Activated CD4-positive, alpha-beta T cell treated with anti-CD3 and anti-CD28 coated beads for 36 hours (primary cell): ENCODE measurements around the gene NKD2. TPM values are rescaled to one million over a fixed set of nuclear protein-coding genes. Genes with fewer than 3 reads are reported as not detected.

Source experiments
- ATAC-seq: fragments of 200-7000 bp; cut with Tn5 transposase; one replicate; pipeline ENCODE4 v1.10.0; 2021; ENCODE audit warnings: mild to moderate bottlenecking, moderate library complexity
- CTCF ChIA-PET: fragments of 350-600 bp; sonication (Branson Sonifier 250); formaldehyde crosslinking; loops from one replicate; lab custom pipeline; 2021; ENCODE audit warnings: antibody characterized with exemption; lab: Charles Lee
- POLR2A ChIA-PET: fragments of 350-600 bp; sonication (Branson Sonifier 250); formaldehyde crosslinking; loops from one replicate; lab custom pipeline; 2021; ENCODE audit warnings: antibody characterized with exemption, inconsistent platforms; lab: Charles Lee
- DNase-seq: peaks from one replicate; pipeline ENCODE4 v3.0.0-alpha.2; 2020
- H3K27ac Mint-ChIP-seq: one replicate; pipeline ENCODE4 v1.8.0; 2021; ENCODE audit warnings: mixed read lengths
- H3K27me3 Mint-ChIP-seq: one replicate; pipeline ENCODE4 v1.8.0; 2021; ENCODE audit warnings: mixed read lengths
- H3K36me3 Mint-ChIP-seq: one replicate; pipeline ENCODE4 v1.8.0; 2021; ENCODE audit warnings: low read depth, mixed read lengths
- H3K4me1 Mint-ChIP-seq: one replicate; pipeline ENCODE4 v1.8.0; 2021; ENCODE audit warnings: mixed read lengths
- H3K4me3 Mint-ChIP-seq: one replicate; pipeline ENCODE4 v1.8.0; 2021; ENCODE audit warnings: mild to moderate bottlenecking, moderate library complexity, mixed read lengths
- H3K9me3 Mint-ChIP-seq: one replicate; pipeline ENCODE4 v1.8.0; 2021; ENCODE audit warnings: low read depth, mixed read lengths
- intact Hi-C, 2 experiments: fragments of 100-400 bp; cut with DNase I in 1 of 2; cut with micrococcal nuclease in 1 of 2; formaldehyde crosslinking; loops; one replicate each; pipeline versions ENCODE4 v1.14.2 to v1.15.1; 2022 to 2024; cut with DNase I, micrococcal nuclease
- total RNA-seq, 2 experiments: library from RNA; stranded (reverse); gene quantifications; one replicate each; pipeline ENCODE4 v1.2.3, GENCODE V29; 2021

The NKD2 gene
- total RNA-seq, 2 experiments from 2014 or later, result 0.86 to 1.1 TPM

DNA sequence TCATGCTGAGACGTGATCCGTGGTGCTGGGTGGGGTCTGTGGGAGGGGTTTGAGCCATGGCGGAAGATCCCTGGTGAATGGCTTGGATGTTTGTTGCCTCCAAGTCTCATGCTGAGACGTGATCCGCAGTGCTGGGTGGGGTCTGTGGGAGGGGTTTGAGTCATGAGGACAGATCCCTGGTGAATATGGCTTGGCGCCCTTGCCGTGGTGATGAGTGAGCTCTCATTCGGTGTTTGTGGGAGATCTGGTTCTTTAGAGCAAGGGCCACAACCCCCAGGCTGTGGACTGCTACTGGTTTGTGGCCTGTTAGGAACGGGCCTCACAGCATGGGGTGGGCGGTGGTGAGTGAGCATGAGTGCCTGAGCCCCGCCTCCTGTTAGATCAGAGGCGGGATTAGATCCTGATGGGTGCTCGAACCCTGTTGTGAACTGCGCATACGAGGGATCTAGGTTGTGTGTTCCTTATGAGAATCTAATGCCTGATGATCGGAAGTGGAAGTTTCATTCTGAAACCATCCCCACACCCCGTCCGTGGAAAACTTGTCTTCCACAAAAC lies 31.2 kb downstream of the NKD2 start:
- ChIA-PET POLR2A (interaction anchor here (0.6 kb wide), 1 partner anchor 11 kb away, joined by 3 read pairs; no protein-coding TSS in a partner anchor), CTCF (no interaction called here)
- Mint-ChIP-seq H3K27me3 (no peaks in the 10 kb centered on the region), H3K9me3 (peaks cover 40% of the 10 kb centered on the region), H3K27ac (no peak overlapping the region), H3K36me3 (no peaks in the 10 kb centered on the region), H3K4me3 (no peak overlapping the region), H3K4me1 (peaks cover 4% of the 10 kb centered on the region)
- no peak for DNase-seq
- intact Hi-C loops, result no loop called here
- ATAC-seq, result no peak

DNA sequence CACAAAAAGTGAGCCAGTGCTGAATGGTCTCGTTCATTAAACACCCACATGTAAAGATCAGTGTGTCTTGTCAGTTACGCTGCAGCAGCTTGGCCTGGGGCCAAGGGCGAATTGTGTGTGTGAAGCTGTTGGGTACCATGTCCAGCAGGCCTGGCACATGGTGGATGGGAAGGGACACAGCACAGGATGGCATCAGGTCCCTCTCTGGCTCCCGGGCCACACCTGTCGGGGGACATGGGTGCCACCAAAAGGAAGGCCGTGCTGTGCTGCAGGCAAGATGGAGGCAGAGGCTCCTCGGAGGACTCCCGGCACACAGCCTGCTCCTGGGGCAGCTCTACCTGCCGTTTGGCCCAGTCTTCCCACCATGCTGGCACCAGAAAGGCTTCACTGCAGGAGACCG lies 32.0 kb downstream of the NKD2 start:
- ChIA-PET POLR2A (no interaction called here), CTCF (no interaction called here)
- peaks cover 47% of the 10 kb centered on the region for H3K9me3 Mint-ChIP-seq
- H3K4me3 Mint-ChIP-seq, result no peak overlapping the region
- intact Hi-C loops, result no loop called here
- H3K27ac Mint-ChIP-seq, result no peak overlapping the region
- H3K27me3 Mint-ChIP-seq, result no peaks in the 10 kb centered on the region
- peaks cover 2% of the 10 kb centered on the region for H3K36me3 Mint-ChIP-seq
- no peak for ATAC-seq
- DNase-seq, result no peak
- peaks cover 4% of the 10 kb centered on the region for H3K4me1 Mint-ChIP-seq

DNA sequence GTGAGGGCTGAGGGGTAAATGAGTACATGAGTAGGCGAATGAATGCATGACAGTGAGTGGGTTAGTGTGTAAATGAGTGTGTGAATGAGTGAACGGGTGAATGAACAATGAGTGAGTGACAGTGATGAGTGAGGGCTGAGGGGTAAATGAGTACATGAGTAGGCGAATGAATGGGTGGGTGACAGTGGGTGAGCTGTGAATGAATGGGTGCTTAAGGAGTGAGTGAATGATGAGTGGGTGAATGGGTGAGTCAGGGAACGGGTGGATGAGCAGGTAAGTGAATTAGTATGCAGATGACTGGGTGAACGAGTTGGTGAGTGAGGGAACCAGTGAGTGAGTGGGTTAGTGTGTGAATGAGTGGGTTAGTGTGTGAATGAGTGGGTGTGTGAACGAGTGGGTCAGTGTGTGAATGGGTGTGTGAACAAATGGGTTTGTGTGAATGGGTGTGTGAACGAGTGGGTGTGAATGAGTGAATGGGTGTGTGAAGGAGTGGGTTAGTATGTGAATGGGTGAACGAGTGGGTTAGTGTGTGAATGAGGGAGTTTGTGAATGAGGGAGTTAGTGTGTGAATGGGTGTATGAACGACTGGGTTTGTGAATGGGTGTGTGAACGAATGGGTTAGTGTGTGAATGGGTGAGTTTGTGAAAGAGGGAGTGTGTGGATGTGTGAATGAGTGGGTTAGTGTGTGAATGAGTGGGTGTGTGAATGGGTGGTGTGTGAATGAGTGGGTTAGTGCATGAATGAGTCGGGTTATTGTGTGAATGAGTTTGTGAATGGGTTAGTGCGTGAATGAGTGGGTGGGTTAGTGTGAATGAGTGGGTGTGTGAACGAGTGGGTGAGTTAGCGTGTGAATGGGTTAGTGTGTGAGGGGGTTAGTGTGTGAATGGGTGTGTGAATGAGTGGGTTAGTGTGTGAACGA lies 32.9 kb downstream of the NKD2 start:
- ATAC-seq (peak; percentile 67), DNase-seq (peak; percentile 17)
- Mint-ChIP-seq H3K27me3 (no peaks in the 10 kb centered on the region), H3K4me3 (no peak overlapping the region), H3K27ac (no peak overlapping the region), H3K9me3 (peaks cover 57% of the 10 kb centered on the region), H3K4me1 (peaks cover 4% of the 10 kb centered on the region), H3K36me3 (peaks cover 2% of the 10 kb centered on the region)
- ChIA-PET CTCF (no interaction called here), POLR2A (interaction anchor here (0.6 kb wide), 1 partner anchor 91 kb away, joined by 6 read pairs; no protein-coding TSS in a partner anchor)
- intact Hi-C loops, result no loop called here

DNA sequence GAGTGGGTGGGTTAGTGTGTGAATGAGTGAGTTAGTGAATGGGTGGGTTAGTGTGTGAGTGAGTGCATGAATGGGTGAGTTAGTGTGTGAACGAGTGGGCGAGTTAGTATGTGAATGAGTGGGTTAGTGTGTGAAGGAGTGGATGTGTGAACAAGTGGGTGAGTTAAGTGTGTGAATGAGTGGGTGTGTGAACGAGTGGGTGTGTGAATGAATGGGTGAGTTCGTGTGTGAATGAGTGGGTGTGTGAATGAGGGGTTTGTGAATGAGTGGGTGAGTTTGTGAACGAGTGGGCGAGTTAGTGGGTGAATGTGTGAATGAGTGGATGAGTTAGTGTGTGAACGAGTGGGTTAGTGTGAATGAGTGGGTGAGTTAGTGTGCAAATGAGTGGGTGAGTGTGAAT lies 34.0 kb downstream of the NKD2 start:
- H3K9me3 Mint-ChIP-seq, result peaks cover 68% of the 10 kb centered on the region
- no peaks in the 10 kb centered on the region for H3K27me3 Mint-ChIP-seq
- no peak for ATAC-seq
- no peak overlapping the region for H3K4me3 Mint-ChIP-seq
- POLR2A ChIA-PET, result no interaction called here
- H3K36me3 Mint-ChIP-seq, result peaks cover 2% of the 10 kb centered on the region
- no peak for DNase-seq
- no peak overlapping the region for H3K27ac Mint-ChIP-seq
- CTCF ChIA-PET, result no interaction called here
- intact Hi-C loops, result no loop called here
- peaks cover 4% of the 10 kb centered on the region for H3K4me1 Mint-ChIP-seq

DNA sequence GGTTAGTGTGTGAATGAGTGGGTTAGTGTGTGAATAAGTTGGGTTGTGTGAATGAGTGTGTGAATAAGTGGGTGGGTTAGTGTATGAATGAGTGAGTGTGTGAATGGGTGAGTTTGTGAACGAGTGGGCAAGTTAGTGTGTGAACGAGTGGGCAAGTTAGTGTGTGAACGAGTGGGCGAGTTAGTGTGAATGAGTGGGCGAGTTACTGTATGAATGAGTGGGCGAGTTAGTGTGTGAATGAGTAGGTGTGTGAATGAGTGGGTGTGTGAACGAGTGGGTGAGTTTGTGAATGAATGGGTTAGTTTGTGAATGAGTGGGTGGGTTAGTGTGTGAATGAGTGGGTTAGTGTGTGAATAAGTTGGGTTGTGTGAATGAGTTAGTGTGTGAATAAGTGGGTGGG lies 34.7 kb downstream of the NKD2 start:
- ATAC-seq (no peak), DNase-seq (no peak)
- H3K4me3 Mint-ChIP-seq, result no peak overlapping the region
- H3K9me3 Mint-ChIP-seq, result peaks cover 75% of the 10 kb centered on the region
- H3K36me3 Mint-ChIP-seq, result peaks cover 2% of the 10 kb centered on the region
- no peaks in the 10 kb centered on the region for H3K27me3 Mint-ChIP-seq
- peaks cover 4% of the 10 kb centered on the region for H3K4me1 Mint-ChIP-seq
- no peak overlapping the region for H3K27ac Mint-ChIP-seq
- CTCF ChIA-PET, result no interaction called here
- POLR2A ChIA-PET, result no interaction called here
- intact Hi-C loops, result no loop called here

DNA sequence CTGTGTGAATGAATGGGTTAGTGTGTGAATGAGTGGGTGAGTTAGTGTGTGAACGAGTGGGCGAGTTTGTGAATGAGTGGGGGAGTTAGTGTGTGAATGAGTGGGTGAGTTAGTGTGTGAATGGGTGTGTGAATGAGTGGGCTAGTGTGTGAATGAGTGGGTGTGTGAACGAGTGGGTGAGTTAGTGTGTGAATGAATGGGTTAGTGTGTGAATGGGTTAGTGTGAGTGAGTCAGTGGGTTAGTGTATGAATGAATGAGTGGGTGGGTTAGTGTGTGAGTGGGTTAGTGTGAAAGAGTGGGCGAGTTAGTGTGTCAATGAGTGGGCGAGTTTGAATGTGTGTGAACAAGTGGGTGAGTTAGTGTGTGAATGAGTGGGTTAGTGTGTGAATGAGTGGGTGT lies 35.5 kb downstream of the NKD2 start:
- no peak overlapping the region for H3K27ac Mint-ChIP-seq
- CTCF ChIA-PET, result no interaction called here
- peaks cover 2% of the 10 kb centered on the region for H3K36me3 Mint-ChIP-seq

DNA sequence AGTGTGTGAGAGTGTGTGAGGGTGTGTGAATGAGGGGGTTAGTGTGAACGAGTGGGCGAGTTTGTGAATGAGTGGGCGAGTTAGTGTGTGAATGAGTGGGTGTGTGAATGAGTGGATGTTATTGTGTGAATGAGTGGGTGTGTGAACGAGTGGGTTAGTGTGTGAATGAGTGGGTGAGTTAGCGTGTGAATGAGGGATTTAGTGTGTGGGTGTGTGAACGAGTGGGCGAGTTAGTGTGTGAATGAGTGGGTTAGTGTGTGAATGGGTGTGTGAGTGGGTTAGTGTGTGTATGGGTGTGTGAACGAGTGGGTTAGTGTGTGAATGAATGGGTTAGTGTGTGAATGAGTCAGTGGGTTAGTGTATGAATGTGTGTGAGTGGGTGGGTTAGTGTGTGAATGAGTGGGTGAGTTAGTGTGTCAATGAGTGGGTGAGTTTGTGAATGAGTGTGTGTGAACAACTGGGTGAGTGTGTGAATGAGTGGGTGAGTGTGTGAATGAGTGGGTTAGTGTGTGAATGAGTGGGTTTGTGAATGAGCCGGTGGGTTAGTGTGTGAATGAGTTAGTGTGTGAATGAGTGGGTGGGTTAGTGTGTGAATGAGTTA lies 37.5 kb downstream of the NKD2 start:
- POLR2A ChIA-PET, result no interaction called here
- Mint-ChIP-seq H3K9me3 (peaks cover 76% of the 10 kb centered on the region), H3K27ac (no peak overlapping the region), H3K4me1 (peaks cover 2% of the 10 kb centered on the region), H3K36me3 (peaks cover 2% of the 10 kb centered on the region), H3K4me3 (no peak overlapping the region), H3K27me3 (no peaks in the 10 kb centered on the region)
- intact Hi-C loops, result no loop called here
- CTCF ChIA-PET, result no interaction called here
- DNase-seq, result no peak
- ATAC-seq, result no peak

More for the DNA sequence above, 35.5 kb downstream of the NKD2 start:
- H3K4me1 Mint-ChIP-seq, result peaks cover 4% of the 10 kb centered on the region
- DNase-seq, result no peak
- H3K27me3 Mint-ChIP-seq, result no peaks in the 10 kb centered on the region
- H3K9me3 Mint-ChIP-seq, result peaks cover 78% of the 10 kb centered on the region
- no peak overlapping the region for H3K4me3 Mint-ChIP-seq
- no peak for ATAC-seq
- intact Hi-C loops, result no loop called here
- POLR2A ChIA-PET, result no interaction called here

DNA sequence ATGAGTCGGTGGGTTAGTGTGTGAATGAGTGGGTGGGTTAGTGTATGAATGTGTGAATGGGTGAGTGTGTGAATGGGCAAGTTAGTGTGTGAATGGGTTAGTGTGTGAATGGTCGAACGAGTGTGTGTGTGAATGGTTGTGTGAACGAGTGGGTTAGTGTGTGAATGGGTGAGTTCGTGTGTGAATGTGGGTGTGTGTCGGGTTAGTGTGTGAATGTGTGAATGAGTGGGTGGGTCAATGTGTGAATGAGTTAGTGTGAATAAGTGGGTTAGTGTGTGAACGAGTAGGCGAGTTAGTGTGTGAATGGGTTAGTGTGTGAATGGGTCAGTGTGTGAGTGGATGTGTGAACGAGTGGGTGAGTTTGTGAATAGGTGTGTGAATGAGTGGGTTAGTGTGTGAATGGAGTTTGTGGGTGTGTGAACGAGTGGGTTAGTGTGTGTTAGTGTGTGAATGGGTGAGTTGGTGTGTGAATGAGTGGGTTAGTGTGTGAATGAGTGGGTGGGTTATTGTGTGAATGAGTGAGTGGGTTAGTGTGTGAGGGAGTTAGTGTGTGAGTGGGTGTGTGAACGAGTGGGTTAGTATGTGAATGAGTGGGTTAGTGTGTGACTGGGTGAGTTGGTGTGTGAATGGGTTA lies 38.8 kb downstream of the NKD2 start:
- ChIA-PET CTCF (no interaction called here), POLR2A (no interaction called here)
- H3K27ac Mint-ChIP-seq, result no peak overlapping the region
- no peak for DNase-seq
- intact Hi-C loops, result no loop called here
- ATAC-seq, result no peak
- no peaks in the 10 kb centered on the region for H3K27me3 Mint-ChIP-seq
- H3K4me3 Mint-ChIP-seq, result no peak overlapping the region
- peaks cover 8% of the 10 kb centered on the region for H3K36me3 Mint-ChIP-seq
- peaks cover 62% of the 10 kb centered on the region for H3K9me3 Mint-ChIP-seq
- H3K4me1 Mint-ChIP-seq, result no peaks in the 10 kb centered on the region

DNA sequence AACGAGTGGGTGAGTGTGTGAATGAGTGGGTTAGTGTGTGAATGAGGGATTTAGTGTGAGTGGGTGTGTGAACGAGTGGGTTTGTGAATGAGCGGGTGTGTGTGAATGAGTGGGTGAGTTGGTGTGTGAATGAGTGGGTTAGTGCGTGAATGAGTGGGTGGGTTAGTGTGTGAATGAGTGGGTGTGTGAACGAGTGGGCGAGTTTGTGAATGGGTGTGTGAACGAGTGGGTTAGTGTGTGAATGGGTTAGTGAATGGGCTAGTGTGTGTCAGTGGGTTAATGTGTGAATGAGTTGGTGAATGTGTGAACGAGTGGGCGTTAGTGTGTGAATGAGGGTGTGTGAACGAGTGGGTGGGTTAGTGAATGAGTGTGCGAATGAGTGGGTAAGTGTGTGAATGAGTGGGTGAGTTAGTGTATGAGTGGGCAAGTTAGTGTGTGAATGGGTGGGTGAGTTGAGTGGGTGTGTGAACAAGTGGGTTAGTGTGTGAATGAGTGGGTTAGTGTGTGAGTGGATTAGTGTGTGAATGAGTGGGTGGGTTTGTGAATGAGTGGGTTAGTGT lies 39.6 kb downstream of the NKD2 start:
- no peak overlapping the region for H3K27ac Mint-ChIP-seq
- H3K4me3 Mint-ChIP-seq, result no peak overlapping the region
- H3K36me3 Mint-ChIP-seq, result peaks cover 8% of the 10 kb centered on the region
- CTCF ChIA-PET, result no interaction called here
- no peak for DNase-seq
- H3K4me1 Mint-ChIP-seq, result no peaks in the 10 kb centered on the region
- H3K9me3 Mint-ChIP-seq, result peaks cover 54% of the 10 kb centered on the region
- ATAC-seq, result no peak
- no peaks in the 10 kb centered on the region for H3K27me3 Mint-ChIP-seq
- intact Hi-C loops, result no loop called here
- POLR2A ChIA-PET, result no interaction called here

DNA sequence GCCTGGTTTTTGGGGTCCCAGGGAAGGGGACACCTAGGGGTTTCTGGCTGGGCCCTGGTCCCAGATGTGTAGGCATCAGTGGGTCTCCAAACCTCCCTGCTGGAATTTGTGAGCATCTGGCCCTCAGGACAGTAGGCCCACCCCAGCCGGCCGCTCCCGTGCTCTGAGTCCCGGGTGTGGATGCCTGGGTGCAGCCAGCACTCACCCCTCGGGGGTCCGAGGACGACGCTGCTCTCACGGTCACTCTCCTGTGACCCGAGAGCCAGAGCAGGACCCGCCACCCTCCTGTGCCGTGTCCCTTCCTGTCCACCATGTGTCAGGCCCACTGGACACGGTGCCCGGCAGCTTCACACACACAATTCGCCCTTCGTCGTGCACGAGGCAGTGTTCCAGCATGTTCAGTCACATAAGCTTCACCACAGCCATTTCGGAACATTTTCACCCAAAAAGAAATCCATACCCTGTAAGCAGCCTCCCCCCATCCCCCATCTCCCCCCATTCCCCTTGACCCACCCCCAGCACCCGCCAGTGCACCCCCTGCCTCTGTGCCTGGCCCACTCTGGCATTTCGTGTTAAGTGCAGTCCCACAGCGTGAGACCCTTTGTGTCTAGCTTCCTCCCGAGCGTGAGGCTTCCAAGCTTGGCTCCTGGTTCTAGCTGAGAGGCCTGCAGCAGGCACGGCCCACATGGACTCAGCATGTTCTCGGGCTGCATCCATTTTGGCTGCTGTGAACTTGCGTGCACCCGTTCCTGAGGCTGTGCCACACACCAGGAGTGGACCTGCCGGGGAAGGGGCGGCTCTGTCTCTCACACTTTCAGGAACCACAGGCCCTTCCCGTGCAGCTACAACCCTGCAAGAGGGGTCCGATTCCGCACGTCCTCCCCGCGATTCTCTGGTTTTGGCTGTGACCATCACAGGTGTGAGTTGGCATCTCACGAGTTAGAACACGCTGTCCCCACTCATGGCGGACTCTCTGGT lies 40.5 kb downstream of the NKD2 start:
- H3K4me1 Mint-ChIP-seq, result no peaks in the 10 kb centered on the region
- no peaks in the 10 kb centered on the region for H3K27me3 Mint-ChIP-seq
- CTCF ChIA-PET, result no interaction called here
- intact Hi-C loops, result no loop called here
- POLR2A ChIA-PET, result no interaction called here
- H3K27ac Mint-ChIP-seq, result no peak overlapping the region
- peaks cover 45% of the 10 kb centered on the region for H3K9me3 Mint-ChIP-seq
- no peak for DNase-seq
- ATAC-seq, result peak; percentile 13
- no peak overlapping the region for H3K4me3 Mint-ChIP-seq
- H3K36me3 Mint-ChIP-seq, result peaks cover 8% of the 10 kb centered on the region
